Measurements from ENCODE around the gene NIPSNAP3A.

The NIPSNAP3A gene

GRCh38 chr9:104774831-104775573 is 27.5 kb downstream of the NIPSNAP3A start:
- peak; percentile 83 to 85 for DNase-seq

- DNase-seq: no peak
Observed at GRCh38 chr9:104775574-104775936, 28.1 kb downstream of the NIPSNAP3A start.

GRCh38 chr9:104775976-104776375 is 28.5 kb downstream of the NIPSNAP3A start:
- DNase-seq: no peak

GRCh38 chr9:104776797-104777196 is 29.3 kb downstream of the NIPSNAP3A start:
- DNase-seq: no peak

GRCh38 chr9:104778802-104779201 is 31.3 kb downstream of the NIPSNAP3A start:
- no peak for DNase-seq

GRCh38 chr9:104779334-104779733 is 31.9 kb downstream of the NIPSNAP3A start:
- DNase-seq: no peak

- DNase-seq: peak; percentile 53 to 67
Observed at GRCh38 chr9:104779946-104780535, 32.6 kb downstream of the NIPSNAP3A start.

- peak; percentile 57 to 82 for DNase-seq
Observed at GRCh38 chr9:104780796-104781395, 33.4 kb downstream of the NIPSNAP3A start.

- DNase-seq: no peak
Observed at GRCh38 chr9:104783588-104783987, 36.1 kb downstream of the NIPSNAP3A start.

- DNase-seq: peak; percentile 28 to 55
Observed at GRCh38 chr9:104784098-104784497, 36.6 kb downstream of the NIPSNAP3A start.

GRCh38 chr9:104786293-104786692 is 38.8 kb downstream of the NIPSNAP3A start:
- no peak for DNase-seq

GRCh38 chr9:104787306-104788015 is 40.0 kb downstream of the NIPSNAP3A start:
- no peak for DNase-seq

- no peak for DNase-seq
Observed at GRCh38 chr9:104788251-104788650, 40.8 kb downstream of the NIPSNAP3A start.

GRCh38 chr9:104794070-104794469 is 46.6 kb downstream of the NIPSNAP3A start:
- no peak for DNase-seq

GRCh38 chr9:104795082-104795481 is 47.6 kb downstream of the NIPSNAP3A start:
- peak in 1 of 2 donors; percentile 50 for DNase-seq

GRCh38 chr9:104795857-104796256 is 48.4 kb downstream of the NIPSNAP3A start:
- DNase-seq: no peak

- DNase-seq: no peak
Observed at GRCh38 chr9:104798209-104798995, 50.9 kb downstream of the NIPSNAP3A start.

GRCh38 chr9:104800068-104800785 is 52.7 kb downstream of the NIPSNAP3A start:
- no peak for DNase-seq

- DNase-seq: no peak
Observed at GRCh38 chr9:104802110-104802509, 54.6 kb downstream of the NIPSNAP3A start.

- no peak for DNase-seq
Observed at GRCh38 chr9:104802906-104803305, 55.4 kb downstream of the NIPSNAP3A start.

GRCh38 chr9:104805441-104805840 is 58.0 kb downstream of the NIPSNAP3A start:
- no peak for DNase-seq
